ENCODE data around the gene ANTXR1. TPM values are rescaled to one million over a fixed set of nuclear protein-coding genes. Genes with fewer than 3 reads are reported as not detected.

Gene ANTXR1
- total and polyA plus RNA-seq, 10 donors = 2.8 to 66.7 (median 36.9) TPM

GRCh38 chr2:69007603-69008002, 5.4 kb upstream of the ANTXR1 start:
- Histone ChIP-seq H3K27ac (no peak overlapping the region), H3K4me3 (no peak overlapping the region), H3K9me3 (peaks cover 0 to 1% (median under 1%) of the 10 kb centered on the region in 8 donors), H3K27me3 (replicated peaks in 1 of 7) (peaks cover 0 to 17% (median 0%) of the 10 kb centered on the region in 7 donors), H3K4me1 (peaks cover 0 to 4% (median 3%) of the 10 kb centered on the region in 6 donors), H3K36me3 (no peaks in the 10 kb centered on the region)
- intact Hi-C loops (cut with DNase I; ENCODE audit: low total_unique reads) = no loop called here
- no peak for DNase-seq
- no peak for TF ChIP-seq POLR2AphosphoS5 (IDR thresholded peaks at IDR 0.05)
- no peak for TF ChIP-seq CTCF (IDR thresholded peaks at IDR 0.05 in 8 of 11, conservative IDR thresholded peaks at IDR 0.05 in 3 of 11)
- no peak for TF ChIP-seq POLR2A (IDR thresholded peaks at IDR 0.05)

- no peaks in the 10 kb centered on the region for H3K36me3 ChIP-seq
- intact Hi-C loops (cut with DNase I; ENCODE audit: low total_unique reads) = no loop called here
- WGBS, 5 donors = 70 to 80% (median 75%) methylated on average over 8 of the region's 8 CpGs
Observed at GRCh38 chr2:69010437-69011194, 2.4 kb upstream of the ANTXR1 start.

GRCh38 chr2:69011611-69012157, 1.3 kb upstream of the ANTXR1 start:
- intact Hi-C loops (cut with DNase I; ENCODE audit: low total_unique reads) = no loop called here
- H3K27me3 ChIP-seq (replicated peaks in 1 of 7) = peaks cover 4 to 49% (median 29%) of the 10 kb centered on the region in 7 donors
- 64 to 80% (median 66%) methylated on average over 4 of the region's 4 CpGs for WGBS, 5 donors
- no peaks in the 10 kb centered on the region for H3K9me3 ChIP-seq
- peaks cover 7 to 24% (median 19%) of the 10 kb centered on the region in 6 donors for H3K4me1 ChIP-seq
- H3K27ac ChIP-seq = no peak overlapping the region
- H3K36me3 ChIP-seq = no peaks in the 10 kb centered on the region
- no peak for TF ChIP-seq CTCF (IDR thresholded peaks at IDR 0.05 in 8 of 11, conservative IDR thresholded peaks at IDR 0.05 in 3 of 11)
- TF ChIP-seq POLR2AphosphoS5 (IDR thresholded peaks at IDR 0.05) = no peak
- TF ChIP-seq POLR2A (IDR thresholded peaks at IDR 0.05) = no peak
- H3K4me3 ChIP-seq = no peak overlapping the region
- DNase-seq = no peak

More at GRCh38 chr2:69010437-69011194, 2.4 kb upstream of the ANTXR1 start:
- H3K4me1 ChIP-seq = peaks cover 7 to 24% (median 19%) of the 10 kb centered on the region in 6 donors
- peaks cover 4 to 38% (median 24%) of the 10 kb centered on the region in 7 donors for H3K27me3 ChIP-seq (replicated peaks in 1 of 7)
- H3K9me3 ChIP-seq = no peaks in the 10 kb centered on the region
- TF ChIP-seq CTCF (IDR thresholded peaks at IDR 0.05 in 8 of 11, conservative IDR thresholded peaks at IDR 0.05 in 3 of 11) (no peak), POLR2A (IDR thresholded peaks at IDR 0.05) (no peak), POLR2AphosphoS5 (IDR thresholded peaks at IDR 0.05) (no peak)
- DNase-seq = no peak
- H3K27ac ChIP-seq = no peak overlapping the region
- H3K4me3 ChIP-seq = no peak overlapping the region

All from spleen (tissue), 11 donors.